ENCODE results near the gene FSTL1.
"Not testable (repeated sequence)": the region's sequence is repeated elsewhere in the genome, so short reads cannot be mapped to it uniquely, and the experiment has no call there.

FSTL1 gene

GRCh38 chr3:120381503-120381902 is 69.3 kb downstream of the FSTL1 start:
- Histone ChIP-seq H3K4me1 (ENCODE audit: control insufficient read depth, insufficient read depth, low read length) (no peaks in the 10 kb centered on the region), H3K36me3 (ENCODE audit: control insufficient read depth in 2 of 2, insufficient read depth in 1 of 2, low read length in 2 of 2) (no peaks in the 10 kb centered on the region), H3K27ac (ENCODE audit: extremely low read depth, low read depth, low read length) (no peak overlapping the region), H3K4me3 (ENCODE audit: low read depth, low read length) (no peak overlapping the region), H3K9me3 (ENCODE audit: control insufficient read depth, insufficient read depth, low read depth, low read length) (no peaks in the 10 kb centered on the region)
- ChIA-PET CTCF (no interaction called here), POLR2A (no interaction called here)
- no peak for TF ChIP-seq ZNF677 (tag by site-specific recombination; IDR thresholded peaks at IDR 0.05)
- no peak for TF ChIP-seq GLIS1 (tag by site-specific recombination; IDR thresholded peaks at IDR 0.05)
- TF ChIP-seq ZNF302 (tag by site-specific recombination; IDR thresholded peaks at IDR 0.05; ENCODE audit: low read depth) = no peak
- TF ChIP-seq EGR2 (tag by site-specific recombination; IDR thresholded peaks at IDR 0.05; ENCODE audit: low read depth) = no peak
- no peak for TF ChIP-seq ZBTB26 (tag by site-specific recombination; optimal IDR thresholded peaks at IDR 0.05)
- no peak for TF ChIP-seq ZNF621 (tag by site-specific recombination; IDR thresholded peaks at IDR 0.05)
- no peak for TF ChIP-seq ZNF629 (tag by site-specific recombination; IDR thresholded peaks at IDR 0.05)
- TF ChIP-seq ZNF24 (tag by site-specific recombination; IDR thresholded peaks at IDR 0.05) = no peak

GRCh38 chr3:120377948-120378347 is 72.8 kb downstream of the FSTL1 start:
- H3K4me3 ChIP-seq (ENCODE audit: low read depth, low read length); POLR2A ChIA-PET; H3K36me3 ChIP-seq (ENCODE audit: control insufficient read depth in 2 of 2, insufficient read depth in 1 of 2, low read length in 2 of 2); H3K4me1 ChIP-seq (ENCODE audit: control insufficient read depth, insufficient read depth, low read length); H3K9me3 ChIP-seq (ENCODE audit: control insufficient read depth, insufficient read depth, low read depth, low read length); H3K27ac ChIP-seq (ENCODE audit: extremely low read depth, low read depth, low read length); CTCF ChIA-PET: not testable (repeated sequence)
- 0 out of 2 replicates have a peak, but pooled peaks have one; percentile 12 for TF ChIP-seq KLF1 (tag by site-specific recombination; IDR thresholded peaks at IDR 0.05)

- ChIA-PET CTCF (no interaction called here), POLR2A (interaction anchor here (1.5 kb wide), 1 partner anchor 21 kb away, joined by 4 read pairs; the partner anchor contains the start of gene LRRC58)
- H3K9me3 ChIP-seq (ENCODE audit: control insufficient read depth, insufficient read depth, low read depth, low read length) = no peaks in the 10 kb centered on the region
- H3K4me1 ChIP-seq (ENCODE audit: control insufficient read depth, insufficient read depth, low read length) = no peaks in the 10 kb centered on the region
- no peak overlapping the region for H3K27ac ChIP-seq (ENCODE audit: extremely low read depth, low read depth, low read length)
- no peak overlapping the region for H3K4me3 ChIP-seq (ENCODE audit: low read depth, low read length)
- no peak for TF ChIP-seq ZNF558 (tag by site-specific recombination; IDR thresholded peaks at IDR 0.05)
- no peak for TF ChIP-seq ZNF645 (tag by site-specific recombination; IDR thresholded peaks at IDR 0.05)
- TF ChIP-seq ZNF121 (tag by site-specific recombination; IDR thresholded peaks at IDR 0.05) = no peak
- TF ChIP-seq MEIS1 (CRISPR knock-in tag; IDR thresholded peaks at IDR 0.05; ENCODE audit: borderline replicate concordance) = no peak
- TF ChIP-seq ZBTB49 (tag by site-specific recombination; IDR thresholded peaks at IDR 0.05; ENCODE audit: low read depth) = no peak
- TF ChIP-seq ZNF555 (tag by site-specific recombination; conservative IDR thresholded peaks at IDR 0.05) = no peak
- TF ChIP-seq ZSCAN18 (tag by site-specific recombination; IDR thresholded peaks at IDR 0.05) = no peak
- no peak for TF ChIP-seq ZNF529 (tag by site-specific recombination; IDR thresholded peaks at IDR 0.05; ENCODE audit: insufficient replicate concordance)
- no peaks in the 10 kb centered on the region for H3K36me3 ChIP-seq (ENCODE audit: control insufficient read depth in 2 of 2, insufficient read depth in 1 of 2, low read length in 2 of 2)
Measured at GRCh38 chr3:120370463-120370862, 80.3 kb downstream of the FSTL1 start.
